NCI-H2227 (cell line): ENCODE data around the gene PHKG1.
A peak's percentile ranks its signal among the peaks of the same experiment; 100 is the strongest.
"Not testable (repeated sequence)": the region's sequence is repeated elsewhere in the genome, so short reads cannot be mapped to it uniquely, and the experiment has no call there.

Source experiments
- DNase-seq: peaks from one replicate; lab custom pipeline; 2025; ENCODE audit not compliant: unreplicated experiment; lab: John Stamatoyannopoulos, UW

The PHKG1 gene

DNA sequence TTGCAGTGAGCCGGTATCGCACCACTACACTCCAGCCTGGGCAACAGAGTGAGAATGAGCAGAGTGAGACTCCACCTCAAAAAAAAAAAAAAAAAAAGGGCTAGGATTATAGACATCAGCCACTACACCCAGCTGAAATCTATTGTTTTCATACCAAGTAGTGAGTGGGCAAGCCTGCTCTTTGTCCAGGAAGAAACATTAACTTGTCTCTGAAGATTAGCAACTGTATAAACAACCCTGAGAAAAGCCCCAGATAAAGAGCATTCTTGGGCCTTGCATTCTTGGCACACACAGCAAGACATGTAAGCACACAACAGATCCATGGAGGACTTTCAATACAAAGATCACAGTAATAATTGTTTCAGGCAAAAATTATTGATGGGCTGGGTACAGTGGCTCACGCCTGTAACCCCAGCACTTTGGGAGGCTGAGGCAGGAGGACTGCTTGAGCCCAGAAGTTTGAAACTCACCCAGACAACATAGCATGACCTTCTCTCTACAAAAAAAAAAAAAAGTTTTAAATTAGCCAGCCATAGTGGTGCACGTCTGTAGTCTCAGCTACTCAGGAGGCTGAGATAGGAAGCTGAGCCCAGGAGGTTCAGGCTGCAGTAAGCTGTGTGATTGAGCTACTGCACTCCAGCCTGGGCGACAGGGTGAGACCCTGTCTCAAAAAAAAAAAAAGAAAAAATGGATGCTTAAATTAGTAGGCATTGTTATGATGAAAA is 45.9 kb downstream of the PHKG1 start:
- no peak for DNase-seq

DNA sequence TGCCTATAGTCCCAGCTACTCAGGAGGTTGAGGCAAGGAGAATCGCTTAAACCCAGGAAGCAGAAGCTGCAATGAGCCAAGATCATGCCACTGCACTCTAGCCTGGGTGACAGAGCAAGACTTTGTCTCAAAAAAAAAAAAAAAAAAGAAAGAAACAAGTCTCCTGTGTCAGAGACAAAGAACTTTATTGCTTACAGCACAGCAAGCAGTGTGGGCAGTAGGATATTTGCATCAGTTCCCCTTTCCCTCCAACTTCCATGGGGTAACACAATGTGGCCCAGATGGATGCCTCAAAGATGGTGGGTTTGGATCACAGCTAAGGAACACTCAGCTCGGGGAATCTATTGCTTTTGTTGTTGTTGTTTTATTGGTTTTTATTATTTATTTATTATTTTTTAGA is 47.0 kb downstream of the PHKG1 start:
- not testable (repeated sequence) for DNase-seq

DNA sequence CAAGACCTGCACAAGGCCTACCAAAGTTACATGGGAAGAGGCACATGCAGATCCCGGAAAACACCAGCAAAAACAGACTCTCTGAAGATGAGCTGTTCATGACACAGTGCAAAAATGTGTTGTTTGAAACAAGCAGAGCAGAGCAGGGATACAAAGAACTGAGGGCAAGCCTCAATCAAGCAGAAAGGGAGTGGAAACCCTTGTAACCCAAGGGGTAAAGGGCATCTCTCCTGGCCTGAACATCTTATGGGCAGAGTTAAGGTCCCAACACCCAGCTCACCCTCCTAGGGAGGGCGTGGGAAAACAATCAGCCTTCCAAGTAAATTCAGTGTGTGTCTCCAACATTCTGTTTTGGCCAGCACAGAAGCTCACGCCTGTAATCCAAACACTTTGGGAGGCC is 52.0 kb downstream of the PHKG1 start:
- DNase-seq, result no peak

DNA sequence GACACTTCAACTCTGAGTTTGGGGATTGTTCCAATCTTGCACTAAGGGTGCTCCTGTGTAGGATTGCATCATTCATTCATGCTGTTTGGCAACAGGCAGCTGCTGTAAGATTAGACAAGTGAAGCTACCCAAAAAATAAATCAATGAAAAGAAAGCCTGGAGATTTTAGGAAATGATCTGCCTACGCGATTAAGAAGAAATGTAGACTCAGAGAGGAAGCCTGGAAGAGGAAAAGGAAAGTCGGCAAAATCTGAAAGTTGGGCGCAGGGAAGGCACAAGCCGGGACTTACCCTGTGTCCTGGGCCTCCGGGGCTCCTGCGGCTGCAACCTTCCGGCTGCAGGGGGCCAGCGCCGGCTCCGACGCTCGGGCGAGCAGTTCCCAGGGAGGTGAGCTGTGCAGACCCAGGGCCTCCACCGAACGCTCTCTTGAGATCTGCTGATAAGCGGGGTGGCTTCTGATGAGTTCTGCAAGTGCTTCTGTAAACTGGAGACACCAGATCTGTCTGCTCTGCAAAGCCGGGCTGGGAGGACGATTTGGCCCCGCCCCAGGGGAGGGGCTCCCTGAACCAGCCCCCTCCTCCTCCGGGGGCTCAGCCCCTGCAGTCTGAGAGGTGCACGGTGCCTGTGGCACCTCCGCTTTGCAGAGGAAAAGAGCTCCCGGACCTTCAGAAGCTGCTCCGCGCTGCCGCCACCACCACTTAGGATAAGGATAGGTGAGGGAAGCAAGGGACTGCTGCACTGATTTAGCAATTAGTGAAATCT is 58.9 kb downstream of the PHKG1 start:
- peak; percentile 88 for DNase-seq

DNA sequence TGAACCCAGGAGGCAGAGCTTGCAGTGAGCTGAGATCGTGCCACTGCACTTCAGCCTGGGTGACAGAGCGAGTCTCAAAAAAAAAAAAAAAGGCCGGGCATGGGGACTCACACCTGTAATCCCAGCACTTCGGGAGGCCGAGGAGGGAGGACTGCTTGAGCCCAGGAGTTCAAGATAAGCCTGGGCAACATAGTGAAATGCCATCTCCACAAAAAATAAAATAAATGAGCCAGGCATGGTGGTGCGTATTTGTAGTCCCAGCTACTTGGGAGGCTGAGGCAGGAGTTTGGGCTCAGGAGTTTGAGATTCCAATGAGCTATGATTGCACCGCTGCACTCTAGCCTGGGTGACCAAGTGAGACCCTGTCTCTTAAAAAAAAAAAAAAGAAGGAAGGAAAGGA is 60.2 kb downstream of the PHKG1 start:
- DNase-seq, result not testable (repeated sequence)

DNA sequence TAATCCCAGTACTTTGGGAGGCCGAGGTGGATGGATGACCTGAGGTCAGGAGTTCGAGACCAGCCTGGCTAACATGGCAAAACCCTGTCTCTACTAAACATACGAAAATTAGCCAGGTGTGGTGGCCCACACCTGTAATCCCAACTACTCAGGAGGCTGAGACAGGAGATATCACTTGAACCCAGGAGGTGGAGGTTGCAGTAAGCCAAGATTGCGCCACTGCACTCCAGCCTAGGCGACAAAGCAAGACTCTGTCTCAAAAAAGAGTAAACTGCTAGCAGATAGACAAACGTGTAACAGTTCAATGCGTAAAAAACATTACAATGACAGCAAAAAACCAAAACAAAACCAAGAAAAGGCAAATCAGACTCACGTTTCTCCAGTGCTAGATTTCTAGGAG is 61.2 kb downstream of the PHKG1 start:
- DNase-seq, result not testable (repeated sequence)

DNA sequence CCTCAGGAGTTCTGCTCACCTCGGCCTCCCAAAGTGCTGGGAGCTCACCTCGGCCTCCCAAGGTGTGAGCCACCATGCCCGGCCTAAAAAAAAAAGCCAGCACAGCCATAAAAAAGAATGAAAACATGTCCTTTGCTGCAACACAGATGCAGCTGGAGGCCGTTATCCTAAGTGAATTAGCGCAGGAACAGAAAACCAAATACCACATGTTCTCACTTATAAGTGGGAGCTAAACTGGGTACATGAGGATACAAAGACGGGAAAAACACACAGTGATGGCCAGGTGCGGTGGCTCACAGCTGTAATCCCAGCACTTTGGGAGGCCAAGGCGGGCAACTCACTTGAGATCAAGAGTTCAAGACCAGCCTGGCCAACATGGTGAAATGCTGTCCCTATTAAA is 62.4 kb downstream of the PHKG1 start:
- no peak for DNase-seq
